ENCODE measurements around the gene KRT16.

Gene KRT16

DNA sequence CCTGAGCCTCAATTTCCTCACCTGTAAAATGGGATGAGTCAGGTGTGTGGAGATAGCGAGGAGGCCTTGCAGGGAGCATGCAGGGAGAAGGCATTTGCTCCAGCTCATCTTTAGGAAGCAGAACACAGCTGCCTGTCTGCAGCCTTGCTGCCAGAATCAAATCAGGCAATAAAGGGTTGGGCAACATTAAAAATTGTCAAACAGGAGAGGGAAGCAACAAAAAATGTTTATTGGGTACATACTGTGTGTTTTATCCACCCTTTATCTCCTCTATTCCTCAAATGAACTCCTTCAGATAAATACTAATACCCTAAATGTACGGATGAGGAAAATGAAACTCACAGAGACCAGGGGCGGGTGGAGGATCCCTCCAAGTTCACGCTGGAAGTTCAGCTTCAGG lies 12.2 kb downstream of the KRT16 start:
- no peaks in the 10 kb centered on the region for H3K36me3 ChIP-seq (ENCODE audit: control insufficient read depth, low read length)
- no peaks in the 10 kb centered on the region for H3F3A ChIP-seq (ENCODE audit: control insufficient read depth, insufficient read depth)
- no peaks in the 10 kb centered on the region for H3K4me1 ChIP-seq (ENCODE audit: control insufficient read depth, low read length)
- no peaks in the 10 kb centered on the region for H3K9me3 ChIP-seq (ENCODE audit: control insufficient read depth, insufficient read depth, low read length)
- H3K4me3 ChIP-seq (ENCODE audit: low read length) = no peak overlapping the region
- H3K4me2 ChIP-seq (ENCODE audit: low read length) = no peak overlapping the region
- TF ChIP-seq EZH2phosphoT487 (IDR thresholded peaks at IDR 0.05; ENCODE audit: borderline replicate concordance, low read length) = no peak
- TF ChIP-seq, protein P1, sequence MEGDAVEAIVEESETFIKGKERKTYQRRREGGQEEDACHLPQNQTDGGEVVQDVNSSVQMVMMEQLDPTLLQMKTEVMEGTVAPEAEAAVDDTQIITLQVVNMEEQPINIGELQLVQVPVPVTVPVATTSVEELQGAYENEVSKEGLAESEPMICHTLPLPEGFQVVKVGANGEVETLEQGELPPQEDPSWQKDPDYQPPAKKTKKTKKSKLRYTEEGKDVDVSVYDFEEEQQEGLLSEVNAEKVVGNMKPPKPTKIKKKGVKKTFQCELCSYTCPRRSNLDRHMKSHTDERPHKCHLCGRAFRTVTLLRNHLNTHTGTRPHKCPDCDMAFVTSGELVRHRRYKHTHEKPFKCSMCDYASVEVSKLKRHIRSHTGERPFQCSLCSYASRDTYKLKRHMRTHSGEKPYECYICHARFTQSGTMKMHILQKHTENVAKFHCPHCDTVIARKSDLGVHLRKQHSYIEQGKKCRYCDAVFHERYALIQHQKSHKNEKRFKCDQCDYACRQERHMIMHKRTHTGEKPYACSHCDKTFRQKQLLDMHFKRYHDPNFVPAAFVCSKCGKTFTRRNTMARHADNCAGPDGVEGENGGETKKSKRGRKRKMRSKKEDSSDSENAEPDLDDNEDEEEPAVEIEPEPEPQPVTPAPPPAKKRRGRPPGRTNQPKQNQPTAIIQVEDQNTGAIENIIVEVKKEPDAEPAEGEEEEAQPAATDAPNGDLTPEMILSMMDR (IDR thresholded peaks at IDR 0.05; ENCODE audit: low read depth, low read length, poor library complexity, severe bottlenecking) = no peak
- no peaks in the 10 kb centered on the region for H3K27me3 ChIP-seq (ENCODE audit: control insufficient read depth, low read length)
- no peak overlapping the region for H3K27ac ChIP-seq (ENCODE audit: low read depth, low read length)
- no peaks in the 10 kb centered on the region for H3K79me2 ChIP-seq (ENCODE audit: control insufficient read depth, low read length)
- no peaks in the 10 kb centered on the region for H4K20me1 ChIP-seq (ENCODE audit: control insufficient read depth, insufficient read depth, low read depth, low read length)
- no peaks in the 10 kb centered on the region for H3K9me2 ChIP-seq (replicated peaks; ENCODE audit: control insufficient read depth, low read length)

DNA sequence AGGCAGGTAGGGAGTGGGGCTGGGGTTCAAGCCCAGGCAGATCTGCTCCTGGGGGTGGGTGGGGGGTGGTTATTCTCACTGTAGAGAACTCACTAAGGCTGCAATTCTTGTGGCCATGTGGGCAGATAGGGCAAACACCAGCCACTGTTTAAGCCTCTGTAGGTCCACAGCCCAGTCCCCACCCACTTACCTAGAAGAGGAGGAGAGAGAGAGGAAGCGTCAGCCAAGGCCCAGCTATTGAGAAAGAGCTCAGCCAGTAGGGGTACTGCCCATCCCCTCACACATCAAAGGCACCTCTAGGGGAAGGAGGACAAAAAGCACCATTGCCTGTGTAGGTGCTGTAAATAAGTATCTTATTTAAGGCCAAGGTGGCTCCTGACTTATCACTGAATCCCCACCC lies 12.9 kb downstream of the KRT16 start:
- no peaks in the 10 kb centered on the region for H3K79me2 ChIP-seq (ENCODE audit: control insufficient read depth, low read length)
- H3K36me3 ChIP-seq (ENCODE audit: control insufficient read depth, low read length) = no peaks in the 10 kb centered on the region
- TF ChIP-seq, protein P1 (IDR thresholded peaks at IDR 0.05; ENCODE audit: low read depth, low read length, poor library complexity, severe bottlenecking) = no peak
- TF ChIP-seq EZH2phosphoT487 (IDR thresholded peaks at IDR 0.05; ENCODE audit: borderline replicate concordance, low read length) = no peak
- no peak overlapping the region for H3K4me3 ChIP-seq (ENCODE audit: low read length)
- no peaks in the 10 kb centered on the region for H3K27me3 ChIP-seq (ENCODE audit: control insufficient read depth, low read length)
- no peaks in the 10 kb centered on the region for H3K9me2 ChIP-seq (replicated peaks; ENCODE audit: control insufficient read depth, low read length)
- no peaks in the 10 kb centered on the region for H3K9me3 ChIP-seq (ENCODE audit: control insufficient read depth, insufficient read depth, low read length)
- H3K27ac ChIP-seq (ENCODE audit: low read depth, low read length) = no peak overlapping the region
- no peaks in the 10 kb centered on the region for H3K4me1 ChIP-seq (ENCODE audit: control insufficient read depth, low read length)
- H3K4me2 ChIP-seq (ENCODE audit: low read length) = no peak overlapping the region
- H4K20me1 ChIP-seq (ENCODE audit: control insufficient read depth, insufficient read depth, low read depth, low read length) = no peaks in the 10 kb centered on the region
- no peaks in the 10 kb centered on the region for H3F3A ChIP-seq (ENCODE audit: control insufficient read depth, insufficient read depth)

- Histone ChIP-seq H3K9me3 (ENCODE audit: control insufficient read depth, insufficient read depth, low read length) (no peaks in the 10 kb centered on the region), H3K4me2 (ENCODE audit: low read length) (no peak overlapping the region), H4K20me1 (ENCODE audit: control insufficient read depth, insufficient read depth, low read depth, low read length) (no peaks in the 10 kb centered on the region), H3K9me2 (replicated peaks; ENCODE audit: control insufficient read depth, low read length) (no peaks in the 10 kb centered on the region), H3K79me2 (ENCODE audit: control insufficient read depth, low read length) (no peaks in the 10 kb centered on the region), H3K4me3 (ENCODE audit: low read length) (no peak overlapping the region), H3K4me1 (ENCODE audit: control insufficient read depth, low read length) (no peaks in the 10 kb centered on the region), H3K27ac (ENCODE audit: low read depth, low read length) (no peak overlapping the region), H3K27me3 (ENCODE audit: control insufficient read depth, low read length) (0 out of 2 replicates have a peak, but pooled peaks cover 3% of the 10 kb centered on the region), H3F3A (ENCODE audit: control insufficient read depth, insufficient read depth) (no peaks in the 10 kb centered on the region), H3K36me3 (ENCODE audit: control insufficient read depth, low read length) (no peaks in the 10 kb centered on the region)
- no peak for TF ChIP-seq EZH2phosphoT487 (IDR thresholded peaks at IDR 0.05; ENCODE audit: borderline replicate concordance, low read length)
- TF ChIP-seq, protein P1 (IDR thresholded peaks at IDR 0.05; ENCODE audit: low read depth, low read length, poor library complexity, severe bottlenecking) = no peak
Measured at GRCh38 chr17:41595585-41595984, 17.0 kb downstream of the KRT16 start.

Measured in DOHH2 (cell line).